GM12878 (cell line): ENCODE measurements around the gene CARMIL3. TPM values are rescaled to one million over a fixed set of nuclear protein-coding genes. Genes with fewer than 3 reads are reported as not detected.

ENCODE experiments used
- CBFB ChIP-seq: IDR thresholded peaks from 2 replicates; pipeline ENCODE4 v1.6.1; 2016; ENCODE audit warnings: antibody characterized with exemption, low read depth
- DPF2 ChIP-seq: fragments of 450-650 bp; IDR thresholded peaks from 2 replicates; pipeline ENCODE4 v1.6.1; 2017; ENCODE audit warnings: mild to moderate bottlenecking
- FOXM1 ChIP-seq: IDR thresholded peaks from 2 replicates; pipeline ENCODE4 v1.6.1; 2012; ENCODE audit warnings: low read depth, mild to moderate bottlenecking, inconsistent platforms, low read length, moderate library complexity
- JUNB ChIP-seq: IDR thresholded peaks from 2 replicates; pipeline ENCODE4 v1.6.1; 2016; ENCODE audit warnings: antibody characterized with exemption, mild to moderate bottlenecking
- MXI1 ChIP-seq: fragments of 150-350 bp; IDR thresholded peaks from 2 replicates; pipeline ENCODE4 v1.6.1; 2011; ENCODE audit warnings: low read depth, mild to moderate bottlenecking, inconsistent platforms, low read length, improper control_type of control experiment
- NR2F1 ChIP-seq: fragments of 450-650 bp; conservative IDR thresholded peaks from 2 replicates; pipeline ENCODE4 v1.6.1; 2017; ENCODE audit warnings: mild to moderate bottlenecking
- RCOR1 ChIP-seq: conservative IDR thresholded peaks from 2 replicates; pipeline ENCODE4 v1.6.1; 2012; ENCODE audit warnings: low read depth, low read length, improper control_type of control experiment
- SIX5 ChIP-seq: IDR thresholded peaks from 2 replicates; pipeline ENCODE4 v1.6.1; 2011; ENCODE audit warnings: mild to moderate bottlenecking, low read depth, low read length, moderate library complexity; ENCODE audit not compliant: severe bottlenecking
- TBL1XR1 ChIP-seq: IDR thresholded peaks from 2 replicates; pipeline ENCODE4 v1.6.1; 2012; ENCODE audit warnings: low read depth, low read length, improper control_type of control experiment
- ZNF274 ChIP-seq: IDR thresholded peaks from one replicate; pipeline ENCODE4 v1.8.0; 2011; ENCODE audit not compliant: insufficient read length, insufficient read depth
- ZSCAN29 ChIP-seq: fragments of 450-650 bp; IDR thresholded peaks from 2 replicates; pipeline ENCODE4 v1.6.1; 2017; ENCODE audit warnings: mild to moderate bottlenecking, moderate library complexity
- polyA plus RNA-seq, 11 experiments: library from polyadenylated mRNA; depleted of rRNA in 4 of 11; unstranded in 6 of 11; stranded (reverse) in 5 of 11; fragments of >200 nt; fragmentation: Nextera tagmentation in 4 of 11; fragmentation: Illumina TruSeq in 1 of 11; extraction: Ambion mirVana in 4 of 11; extraction: Trizol in 1 of 11; gene quantifications; 1 replicate in 1 of 11; 2 replicates in 10 of 11; pipeline versions ENCODE4 v1.2.1 to v1.2.3, GENCODE V29; 2011 to 2016; ENCODE audit warnings: inconsistent platforms in 2 of 11, missing spikeins in 2 of 11, low read depth in 1 of 11
- total RNA-seq, 4 experiments: library from RNA; depleted of rRNA in 3 of 4; stranded (reverse); fragments of >200 nt in 3 of 4; fragmentation: Illumina TruSeq in 1 of 4; extraction: Trizol in 1 of 4; gene quantifications; 2 replicates each; pipeline versions ENCODE4 v1.2.1 to v1.2.3, GENCODE V29; 2013 to 2021
- TF ChIP-seq, protein P1 (sequence below): fragments of 450-650 bp; formaldehyde crosslinking; IDR thresholded peaks from 2 replicates; pipeline ENCODE4 v1.4.0; 2020; ENCODE audit warnings: mild to moderate bottlenecking, moderate library complexity
- TF ChIP-seq, protein P2 (sequence below): IDR thresholded peaks from 2 replicates; pipeline ENCODE4 v1.6.1; 2012; ENCODE audit warnings: low read depth, low read length, improper control_type of control experiment
- TF ChIP-seq, protein P3 (sequence below): fragments of 450-650 bp; IDR thresholded peaks from 2 replicates; pipeline ENCODE4 v1.6.1; 2016; ENCODE audit warnings: mild to moderate bottlenecking, moderate library complexity, borderline replicate concordance
- TF ChIP-seq, protein P4 (sequence below): IDR thresholded peaks from 2 replicates; pipeline ENCODE4 v1.6.1; 2012; ENCODE audit warnings: mild to moderate bottlenecking, low read depth, low read length
- TF ChIP-seq, protein P5 (sequence below): IDR thresholded peaks from 2 replicates; pipeline ENCODE4 v1.6.1; 2011; ENCODE audit warnings: borderline replicate concordance, low read depth, mild to moderate bottlenecking, moderate library complexity, mixed read lengths, low read length; ENCODE audit not compliant: insufficient read depth; ENCODE audit errors: extremely low read length

CARMIL3 gene
- total and polyA plus RNA-seq, 10 of the 15 experiments (the other 5 are each of a cell fraction or from before 2014, with no cell fraction given), result 0.09 to 0.32 (median 0.25) TPM; not detected in 3

DNA sequence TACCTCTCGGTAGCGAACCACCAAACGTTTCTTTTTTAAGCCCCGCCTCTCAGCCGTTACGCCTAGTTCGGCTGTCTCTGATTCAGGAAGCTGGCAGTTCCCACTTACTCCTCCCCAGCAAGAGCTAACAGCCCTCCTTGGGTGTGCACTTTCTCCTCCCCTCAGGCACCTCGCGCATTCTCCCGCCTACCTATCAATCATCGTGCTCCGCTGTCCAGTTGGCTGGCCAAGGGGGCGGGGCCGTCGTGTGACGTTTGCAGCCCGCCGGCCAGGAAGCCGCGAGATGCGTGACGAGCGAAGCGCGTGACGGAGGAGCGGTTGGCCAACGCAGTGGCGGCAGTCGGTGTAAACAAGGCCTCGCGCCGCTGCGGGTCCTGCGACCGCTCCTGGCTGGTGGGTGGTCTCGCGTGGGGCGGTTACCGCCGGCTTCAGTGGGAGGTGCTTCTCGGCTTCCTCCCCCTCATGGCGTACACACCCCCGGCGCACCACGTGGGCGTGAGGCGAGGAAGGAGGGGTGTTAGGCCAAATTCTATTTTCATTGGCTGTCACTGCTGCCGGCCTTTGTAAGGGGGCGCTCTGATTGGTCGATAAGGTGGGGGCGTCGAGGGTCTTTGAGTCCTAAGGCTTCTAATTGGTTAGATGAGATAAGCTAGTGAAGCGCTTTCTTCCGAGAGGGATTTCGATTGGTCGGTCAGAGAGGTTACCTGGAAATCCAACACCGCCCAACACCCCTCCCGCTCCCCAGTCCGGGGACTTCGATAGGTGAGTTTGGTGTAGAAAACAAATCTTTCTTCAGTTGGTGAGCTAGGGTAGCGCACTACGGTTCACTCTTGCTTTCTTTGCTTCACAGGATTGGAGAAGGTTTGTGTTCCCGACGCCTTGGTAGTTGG, 63.0 kb downstream of the CARMIL3 start, which contains the start of the genes DCAF11 and NRL (continued):
- TF ChIP-seq MXI1 (no peak; the same call in none of the 2 replicates), TBL1XR1 (peak; percentile 60; the same call in 1 of the 2 replicates), FOXM1 (no peak), ZNF274 (no peak), RCOR1 (peak; percentile 22; the same call in 1 of the 2 replicates), CBFB (no peak; the same call in none of the 2 replicates), SIX5 (no peak), JUNB (no peak), NR2F1 (0 out of 2 replicates have a peak, but pooled peaks have one; percentile 7), DPF2 (peak; percentile 96), ZSCAN29 (no peak)
- TF ChIP-seq, protein P1, sequence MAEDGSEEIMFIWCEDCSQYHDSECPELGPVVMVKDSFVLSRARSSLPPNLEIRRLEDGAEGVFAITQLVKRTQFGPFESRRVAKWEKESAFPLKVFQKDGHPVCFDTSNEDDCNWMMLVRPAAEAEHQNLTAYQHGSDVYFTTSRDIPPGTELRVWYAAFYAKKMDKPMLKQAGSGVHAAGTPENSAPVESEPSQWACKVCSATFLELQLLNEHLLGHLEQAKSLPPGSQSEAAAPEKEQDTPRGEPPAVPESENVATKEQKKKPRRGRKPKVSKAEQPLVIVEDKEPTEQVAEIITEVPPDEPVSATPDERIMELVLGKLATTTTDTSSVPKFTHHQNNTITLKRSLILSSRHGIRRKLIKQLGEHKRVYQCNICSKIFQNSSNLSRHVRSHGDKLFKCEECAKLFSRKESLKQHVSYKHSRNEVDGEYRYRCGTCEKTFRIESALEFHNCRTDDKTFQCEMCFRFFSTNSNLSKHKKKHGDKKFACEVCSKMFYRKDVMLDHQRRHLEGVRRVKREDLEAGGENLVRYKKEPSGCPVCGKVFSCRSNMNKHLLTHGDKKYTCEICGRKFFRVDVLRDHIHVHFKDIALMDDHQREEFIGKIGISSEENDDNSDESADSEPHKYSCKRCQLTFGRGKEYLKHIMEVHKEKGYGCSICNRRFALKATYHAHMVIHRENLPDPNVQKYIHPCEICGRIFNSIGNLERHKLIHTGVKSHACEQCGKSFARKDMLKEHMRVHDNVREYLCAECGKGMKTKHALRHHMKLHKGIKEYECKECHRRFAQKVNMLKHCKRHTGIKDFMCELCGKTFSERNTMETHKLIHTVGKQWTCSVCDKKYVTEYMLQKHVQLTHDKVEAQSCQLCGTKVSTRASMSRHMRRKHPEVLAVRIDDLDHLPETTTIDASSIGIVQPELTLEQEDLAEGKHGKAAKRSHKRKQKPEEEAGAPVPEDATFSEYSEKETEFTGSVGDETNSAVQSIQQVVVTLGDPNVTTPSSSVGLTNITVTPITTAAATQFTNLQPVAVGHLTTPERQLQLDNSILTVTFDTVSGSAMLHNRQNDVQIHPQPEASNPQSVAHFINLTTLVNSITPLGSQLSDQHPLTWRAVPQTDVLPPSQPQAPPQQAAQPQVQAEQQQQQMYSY, result no peak
- TF ChIP-seq, protein P2, sequence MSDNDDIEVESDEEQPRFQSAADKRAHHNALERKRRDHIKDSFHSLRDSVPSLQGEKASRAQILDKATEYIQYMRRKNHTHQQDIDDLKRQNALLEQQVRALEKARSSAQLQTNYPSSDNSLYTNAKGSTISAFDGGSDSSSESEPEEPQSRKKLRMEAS, result peak; percentile 88
- TF ChIP-seq, protein P3, sequence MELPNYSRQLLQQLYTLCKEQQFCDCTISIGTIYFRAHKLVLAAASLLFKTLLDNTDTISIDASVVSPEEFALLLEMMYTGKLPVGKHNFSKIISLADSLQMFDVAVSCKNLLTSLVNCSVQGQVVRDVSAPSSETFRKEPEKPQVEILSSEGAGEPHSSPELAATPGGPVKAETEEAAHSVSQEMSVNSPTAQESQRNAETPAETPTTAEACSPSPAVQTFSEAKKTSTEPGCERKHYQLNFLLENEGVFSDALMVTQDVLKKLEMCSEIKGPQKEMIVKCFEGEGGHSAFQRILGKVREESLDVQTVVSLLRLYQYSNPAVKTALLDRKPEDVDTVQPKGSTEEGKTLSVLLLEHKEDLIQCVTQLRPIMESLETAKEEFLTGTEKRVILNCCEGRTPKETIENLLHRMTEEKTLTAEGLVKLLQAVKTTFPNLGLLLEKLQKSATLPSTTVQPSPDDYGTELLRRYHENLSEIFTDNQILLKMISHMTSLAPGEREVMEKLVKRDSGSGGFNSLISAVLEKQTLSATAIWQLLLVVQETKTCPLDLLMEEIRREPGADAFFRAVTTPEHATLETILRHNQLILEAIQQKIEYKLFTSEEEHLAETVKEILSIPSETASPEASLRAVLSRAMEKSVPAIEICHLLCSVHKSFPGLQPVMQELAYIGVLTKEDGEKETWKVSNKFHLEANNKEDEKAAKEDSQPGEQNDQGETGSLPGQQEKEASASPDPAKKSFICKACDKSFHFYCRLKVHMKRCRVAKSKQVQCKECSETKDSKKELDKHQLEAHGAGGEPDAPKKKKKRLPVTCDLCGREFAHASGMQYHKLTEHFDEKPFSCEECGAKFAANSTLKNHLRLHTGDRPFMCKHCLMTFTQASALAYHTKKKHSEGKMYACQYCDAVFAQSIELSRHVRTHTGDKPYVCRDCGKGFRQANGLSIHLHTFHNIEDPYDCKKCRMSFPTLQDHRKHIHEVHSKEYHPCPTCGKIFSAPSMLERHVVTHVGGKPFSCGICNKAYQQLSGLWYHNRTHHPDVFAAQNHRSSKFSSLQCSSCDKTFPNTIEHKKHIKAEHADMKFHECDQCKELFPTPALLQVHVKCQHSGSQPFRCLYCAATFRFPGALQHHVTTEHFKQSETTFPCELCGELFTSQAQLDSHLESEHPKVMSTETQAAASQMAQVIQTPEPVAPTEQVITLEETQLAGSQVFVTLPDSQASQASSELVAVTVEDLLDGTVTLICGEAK, result peak; percentile 32; the same call in 1 of the 2 replicates
- TF ChIP-seq, protein P4, sequence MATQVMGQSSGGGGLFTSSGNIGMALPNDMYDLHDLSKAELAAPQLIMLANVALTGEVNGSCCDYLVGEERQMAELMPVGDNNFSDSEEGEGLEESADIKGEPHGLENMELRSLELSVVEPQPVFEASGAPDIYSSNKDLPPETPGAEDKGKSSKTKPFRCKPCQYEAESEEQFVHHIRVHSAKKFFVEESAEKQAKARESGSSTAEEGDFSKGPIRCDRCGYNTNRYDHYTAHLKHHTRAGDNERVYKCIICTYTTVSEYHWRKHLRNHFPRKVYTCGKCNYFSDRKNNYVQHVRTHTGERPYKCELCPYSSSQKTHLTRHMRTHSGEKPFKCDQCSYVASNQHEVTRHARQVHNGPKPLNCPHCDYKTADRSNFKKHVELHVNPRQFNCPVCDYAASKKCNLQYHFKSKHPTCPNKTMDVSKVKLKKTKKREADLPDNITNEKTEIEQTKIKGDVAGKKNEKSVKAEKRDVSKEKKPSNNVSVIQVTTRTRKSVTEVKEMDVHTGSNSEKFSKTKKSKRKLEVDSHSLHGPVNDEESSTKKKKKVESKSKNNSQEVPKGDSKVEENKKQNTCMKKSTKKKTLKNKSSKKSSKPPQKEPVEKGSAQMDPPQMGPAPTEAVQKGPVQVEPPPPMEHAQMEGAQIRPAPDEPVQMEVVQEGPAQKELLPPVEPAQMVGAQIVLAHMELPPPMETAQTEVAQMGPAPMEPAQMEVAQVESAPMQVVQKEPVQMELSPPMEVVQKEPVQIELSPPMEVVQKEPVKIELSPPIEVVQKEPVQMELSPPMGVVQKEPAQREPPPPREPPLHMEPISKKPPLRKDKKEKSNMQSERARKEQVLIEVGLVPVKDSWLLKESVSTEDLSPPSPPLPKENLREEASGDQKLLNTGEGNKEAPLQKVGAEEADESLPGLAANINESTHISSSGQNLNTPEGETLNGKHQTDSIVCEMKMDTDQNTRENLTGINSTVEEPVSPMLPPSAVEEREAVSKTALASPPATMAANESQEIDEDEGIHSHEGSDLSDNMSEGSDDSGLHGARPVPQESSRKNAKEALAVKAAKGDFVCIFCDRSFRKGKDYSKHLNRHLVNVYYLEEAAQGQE, result no peak
- TF ChIP-seq, protein P5, sequence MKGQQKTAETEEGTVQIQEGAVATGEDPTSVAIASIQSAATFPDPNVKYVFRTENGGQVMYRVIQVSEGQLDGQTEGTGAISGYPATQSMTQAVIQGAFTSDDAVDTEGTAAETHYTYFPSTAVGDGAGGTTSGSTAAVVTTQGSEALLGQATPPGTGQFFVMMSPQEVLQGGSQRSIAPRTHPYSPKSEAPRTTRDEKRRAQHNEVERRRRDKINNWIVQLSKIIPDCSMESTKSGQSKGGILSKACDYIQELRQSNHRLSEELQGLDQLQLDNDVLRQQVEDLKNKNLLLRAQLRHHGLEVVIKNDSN, result peak; percentile 91
